Kidney (tissue), 14 donors: Measurements from ENCODE around the gene CCDC12. TPM values are rescaled to one million over a fixed set of nuclear protein-coding genes. Genes with fewer than 3 reads are reported as not detected.
A peak's percentile ranks its signal among the peaks of the same experiment; 100 is the strongest.

ENCODE experiments used
- DNase-seq, 5 donors: peaks; one replicate each; pipeline ENCODE4 v3.0.0-alpha.2; 2013 to 2020
- FAIRE-seq: peaks from 2 replicates; lab custom pipeline; 2012; peaks lifted over from hg19 to GRCh38; lab: Jason Lieb, UNC
- H3K27ac ChIP-seq, 2 donors: one replicate each; pipeline ENCODE4 v1.7.0; 2013; ENCODE audit warnings: low read depth in 2 of 2, low read length in 2 of 2, inconsistent platforms in 1 of 2
- H3K27me3 ChIP-seq: one replicate; pipeline ENCODE4 v1.7.1; 2013; ENCODE audit warnings: low read length, inconsistent platforms; ENCODE audit not compliant: control insufficient read depth, insufficient read depth
- H3K36me3 ChIP-seq, 3 donors: one replicate each; pipeline versions ENCODE4 v1.7.0 to v1.7.1; 2013; ENCODE audit warnings: low read length in 3 of 3, control low read depth in 1 of 3, inconsistent platforms in 1 of 3; ENCODE audit not compliant: insufficient read depth in 3 of 3, control insufficient read depth in 2 of 3
- H3K4me1 ChIP-seq, 3 donors: one replicate each; pipeline versions ENCODE4 v1.7.0 to v1.7.1; 2013; ENCODE audit warnings: low read length in 3 of 3, inconsistent platforms in 1 of 3, low read depth in 1 of 3; ENCODE audit not compliant: control insufficient read depth in 2 of 3, insufficient read depth in 2 of 3
- H3K4me3 ChIP-seq, 3 donors: one replicate each; pipeline versions ENCODE4 v1.7.0 to v1.8.1; 2013; ENCODE audit warnings: low read length in 3 of 3, control low read depth in 1 of 3, inconsistent platforms in 1 of 3
- H3K9ac ChIP-seq, 3 donors: one replicate each; pipeline versions ENCODE4 v1.7.0 to v1.7.1; 2013; ENCODE audit warnings: low read length in 3 of 3, control low read depth in 1 of 3, inconsistent platforms in 1 of 3
- H3K9me3 ChIP-seq, 3 donors: one replicate each; pipeline versions ENCODE4 v1.7.0 to v1.7.1; 2013; ENCODE audit warnings: low read length in 3 of 3, control low read depth in 1 of 3, inconsistent platforms in 1 of 3; ENCODE audit not compliant: control insufficient read depth in 2 of 3, insufficient read depth in 1 of 3
- CTCF ChIP-seq: IDR thresholded peaks from 3 replicates; pipeline ENCODE4 v1.5.1; 2012; ENCODE audit warnings: mild to moderate bottlenecking, moderate library complexity, borderline replicate concordance; ENCODE audit not compliant: insufficient read depth; ENCODE audit errors: extremely low read depth
- intact Hi-C: fragments of 100-400 bp; cut with DNase I; formaldehyde crosslinking; loops from one replicate; pipeline ENCODE4 v1.11.1; 2022
- polyA plus RNA-seq: library from polyadenylated mRNA; stranded (reverse); fragments of 350-450 nt; fragmentation: Illumina TruSeq; extraction: RNeasy Lipid Tissue Mini Kit (QIAGEN cat#74804); gene quantifications from one replicate; pipeline ENCODE4 v1.2.3, GENCODE V29; 2014; ENCODE audit warnings: low read depth, low replicate concordance; ENCODE audit not compliant: insufficient read depth
- total RNA-seq: library from RNA; stranded (reverse); fragmentation: NEBNext Ultra II Directional; extraction: Animal tissue kit (Norgen Biotek cat#: 25700); gene quantifications from one replicate; pipeline ENCODE4 v1.2.1, GENCODE V29; 2021
- donor health status: control.
- donor health status: control.
- donor health status: control.
- donor health status: control.
- donor health status: control.
- donor health status: DM: yes; HTN: yes; CAD: no.
- donor health status: Normal renal cell carcinoma (clear cell type).

The CCDC12 gene
- total and polyA plus RNA-seq, 2 donors from 2014 or later, result 59.7 to 85.6 TPM

- Histone ChIP-seq H3K4me3 (no peak overlapping the region), H3K27ac (no peak overlapping the region), H3K27me3 (no peaks in the 10 kb centered on the region), H3K9ac (no peak overlapping the region), H3K36me3 (no peaks in the 10 kb centered on the region), H3K9me3 (no peaks in the 10 kb centered on the region), H3K4me1 (peaks cover 0 to 24% (median 8%) of the 10 kb centered on the region in 3 donors)
- intact Hi-C loops, result loop anchor here (5.0 kb wide), 1 partner anchor 202 kb away; no protein-coding TSS in a partner anchor
- TF ChIP-seq CTCF, result peak; percentile 90
- no peak for FAIRE-seq
- peak; percentile 94 to 97 (median 95) for DNase-seq
These were observed 66.9 kb downstream of the CCDC12 start for GRCh38 chr3:46909535-46910161.

GRCh38 chr3:46908986-46909534, 67.5 kb downstream of the CCDC12 start:
- H3K4me1 ChIP-seq, result peaks cover 0 to 24% (median 8%) of the 10 kb centered on the region in 3 donors
- DNase-seq (no peak), FAIRE-seq (no peak)
- H3K36me3 ChIP-seq, result no peaks in the 10 kb centered on the region
- H3K9ac ChIP-seq, result no peak overlapping the region
- intact Hi-C loops, result no loop called here
- no peak overlapping the region for H3K4me3 ChIP-seq
- no peaks in the 10 kb centered on the region for H3K9me3 ChIP-seq
- no peak overlapping the region for H3K27ac ChIP-seq
- no peaks in the 10 kb centered on the region for H3K27me3 ChIP-seq
- TF ChIP-seq CTCF, result no peak

- H3K4me1 ChIP-seq, result peaks cover 0 to 20% (median 8%) of the 10 kb centered on the region in 3 donors
- H3K27ac ChIP-seq, result no peak overlapping the region
- no peak overlapping the region for H3K9ac ChIP-seq
- H3K27me3 ChIP-seq, result no peaks in the 10 kb centered on the region
- no peaks in the 10 kb centered on the region for H3K9me3 ChIP-seq
- H3K36me3 ChIP-seq, result no peaks in the 10 kb centered on the region
- DNase-seq, result peak in 3 of 5 donors; percentile 44 to 87 (median 68)
- no peak overlapping the region for H3K4me3 ChIP-seq
- intact Hi-C loops, result no loop called here
- TF ChIP-seq CTCF, result peak; percentile 40
- FAIRE-seq, result no peak
These were observed 68.1 kb downstream of the CCDC12 start for GRCh38 chr3:46908294-46908985.
